ENCODE data around the gene SBSN. TPM values are rescaled to one million over a fixed set of nuclear protein-coding genes. Genes with fewer than 3 reads are reported as not detected.

The SBSN gene
- total and polyA plus RNA-seq, 2 experiments from 2014 or later: 3.2 to 7.9 TPM

- Histone ChIP-seq H3K27me3 (replicated peaks; ENCODE audit: insufficient read depth) (peaks cover 24% of the 10 kb centered on the region), H3K27ac (no peak overlapping the region), H3K79me2 (ENCODE audit: insufficient read depth) (no peaks in the 10 kb centered on the region), H3F3A (ENCODE audit: insufficient read depth) (no peaks in the 10 kb centered on the region), H3K4me1 (ENCODE audit: insufficient read depth) (no peaks in the 10 kb centered on the region), H3K9me3 (ENCODE audit: low read depth) (no peaks in the 10 kb centered on the region), H3K4me3 (no peak overlapping the region), H3K4me2 (ENCODE audit: unreplicated experiment) (no peak overlapping the region), H4K20me1 (ENCODE audit: insufficient read depth) (no peaks in the 10 kb centered on the region), H3K9me2 (ENCODE audit: insufficient read depth) (no peaks in the 10 kb centered on the region), H3K9ac (no peak overlapping the region), H3K36me3 (ENCODE audit: low read depth) (no peaks in the 10 kb centered on the region), H2AFZ (no peak overlapping the region)
- TF ChIP-seq EZH2 (IDR thresholded peaks at IDR 0.05; ENCODE audit: insufficient read depth, poor library complexity, severe bottlenecking) (no peak), EZH2phosphoT487 (IDR thresholded peaks at IDR 0.05; ENCODE audit: insufficient read depth, low read depth) (no peak)
- DNase-seq: no peak
- WGBS, 2 experiments (ENCODE audit: low coverage in 1 of 2, low lambda C conversion rate in 2 of 2, missing lambda C conversion rate in 2 of 2): 63 to 71% methylated on average over 3 of the region's 3 CpGs
- in situ Hi-C loops (cut with MboI): no loop called here
These were observed 41.8 kb downstream of the SBSN start for GRCh38 chr19:35486268-35486708.

DNA sequence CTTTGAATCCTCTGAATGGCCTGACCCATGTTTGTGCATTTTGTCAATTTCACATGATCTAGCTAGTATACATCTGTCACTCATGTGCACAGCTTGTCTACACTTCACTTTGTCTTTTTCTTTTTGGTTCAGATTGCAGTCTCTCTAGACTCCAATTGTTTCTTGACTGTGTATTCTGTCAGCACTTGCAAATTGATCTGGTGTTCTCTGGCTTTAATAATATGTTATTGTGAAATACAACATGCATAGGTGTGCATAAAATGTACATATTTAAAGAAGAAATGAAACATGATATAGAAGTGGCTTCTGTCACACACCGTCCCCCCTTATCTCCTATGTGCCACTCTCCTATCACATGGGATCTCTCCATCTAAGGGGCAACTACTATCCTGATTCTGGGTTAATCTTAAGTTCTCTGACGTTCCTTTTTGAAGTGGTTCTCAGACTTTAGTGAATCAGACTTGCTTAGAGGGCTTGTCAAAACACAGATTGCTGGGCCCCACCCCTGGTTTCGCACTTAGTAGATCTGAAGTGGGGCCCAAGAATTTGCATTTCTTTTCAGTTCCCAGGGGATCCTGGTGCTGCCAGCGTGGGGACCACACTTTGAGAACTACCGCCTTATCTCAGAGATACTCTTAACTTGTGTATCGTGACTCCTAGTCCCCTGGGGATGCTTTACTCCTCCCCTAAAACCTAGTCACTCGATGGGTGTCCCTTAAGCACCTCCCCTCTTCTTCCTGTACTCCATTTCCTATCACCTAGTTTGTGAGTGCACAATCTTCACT, 43.7 kb downstream of the SBSN start:
- in situ Hi-C loops (cut with MboI): no loop called here
- no peaks in the 10 kb centered on the region for H3K9me2 ChIP-seq (ENCODE audit: insufficient read depth)
- no peak overlapping the region for H3K27ac ChIP-seq
- WGBS, 2 experiments (ENCODE audit: low coverage in 1 of 2, low lambda C conversion rate in 2 of 2, missing lambda C conversion rate in 2 of 2): 29 to 33% methylated on average over 7 of the region's 7 CpGs
- no peaks in the 10 kb centered on the region for H3K4me1 ChIP-seq (ENCODE audit: insufficient read depth)
- no peaks in the 10 kb centered on the region for H3F3A ChIP-seq (ENCODE audit: insufficient read depth)
- H3K9ac ChIP-seq: no peak overlapping the region
- no peak overlapping the region for H2AFZ ChIP-seq
- no peaks in the 10 kb centered on the region for H4K20me1 ChIP-seq (ENCODE audit: insufficient read depth)
- no peaks in the 10 kb centered on the region for H3K79me2 ChIP-seq (ENCODE audit: insufficient read depth)
- H3K9me3 ChIP-seq (ENCODE audit: low read depth): no peaks in the 10 kb centered on the region
- H3K27me3 ChIP-seq (replicated peaks; ENCODE audit: insufficient read depth): peaks cover 15% of the 10 kb centered on the region
- DNase-seq: no peak
- H3K36me3 ChIP-seq (ENCODE audit: low read depth): no peaks in the 10 kb centered on the region
- H3K4me2 ChIP-seq (ENCODE audit: unreplicated experiment): no peak overlapping the region
- TF ChIP-seq EZH2 (IDR thresholded peaks at IDR 0.05; ENCODE audit: insufficient read depth, poor library complexity, severe bottlenecking) (no peak), EZH2phosphoT487 (IDR thresholded peaks at IDR 0.05; ENCODE audit: insufficient read depth, low read depth) (no peak)
- H3K4me3 ChIP-seq: no peak overlapping the region

DNA sequence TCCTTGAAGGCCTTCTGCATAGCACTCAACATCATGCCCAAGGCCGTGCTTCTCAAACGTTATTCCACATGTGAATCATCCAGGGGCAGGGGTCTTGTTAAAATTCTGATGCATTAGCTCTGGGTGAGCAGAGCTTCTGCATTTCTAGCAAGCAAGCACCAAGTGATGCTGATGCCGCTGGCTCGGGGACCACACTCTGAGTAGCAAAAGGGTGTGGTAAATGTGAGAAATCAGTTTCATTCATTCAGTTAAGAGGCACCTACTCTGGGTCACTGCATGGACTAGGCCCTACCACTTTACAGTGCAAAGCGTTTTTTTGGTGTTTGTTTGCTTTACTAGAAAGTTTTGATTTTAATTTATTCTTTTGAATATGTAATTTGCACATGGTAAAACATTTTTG, 45.0 kb downstream of the SBSN start:
- no peaks in the 10 kb centered on the region for H3K9me2 ChIP-seq (ENCODE audit: insufficient read depth)
- TF ChIP-seq EZH2 (IDR thresholded peaks at IDR 0.05; ENCODE audit: insufficient read depth, poor library complexity, severe bottlenecking): no peak
- TF ChIP-seq EZH2phosphoT487 (IDR thresholded peaks at IDR 0.05; ENCODE audit: insufficient read depth, low read depth): no peak
- 26 to 34% methylated on average over 5 of the region's 5 CpGs for WGBS, 2 experiments (ENCODE audit: low coverage in 1 of 2, low lambda C conversion rate in 2 of 2, missing lambda C conversion rate in 2 of 2)

DNA sequence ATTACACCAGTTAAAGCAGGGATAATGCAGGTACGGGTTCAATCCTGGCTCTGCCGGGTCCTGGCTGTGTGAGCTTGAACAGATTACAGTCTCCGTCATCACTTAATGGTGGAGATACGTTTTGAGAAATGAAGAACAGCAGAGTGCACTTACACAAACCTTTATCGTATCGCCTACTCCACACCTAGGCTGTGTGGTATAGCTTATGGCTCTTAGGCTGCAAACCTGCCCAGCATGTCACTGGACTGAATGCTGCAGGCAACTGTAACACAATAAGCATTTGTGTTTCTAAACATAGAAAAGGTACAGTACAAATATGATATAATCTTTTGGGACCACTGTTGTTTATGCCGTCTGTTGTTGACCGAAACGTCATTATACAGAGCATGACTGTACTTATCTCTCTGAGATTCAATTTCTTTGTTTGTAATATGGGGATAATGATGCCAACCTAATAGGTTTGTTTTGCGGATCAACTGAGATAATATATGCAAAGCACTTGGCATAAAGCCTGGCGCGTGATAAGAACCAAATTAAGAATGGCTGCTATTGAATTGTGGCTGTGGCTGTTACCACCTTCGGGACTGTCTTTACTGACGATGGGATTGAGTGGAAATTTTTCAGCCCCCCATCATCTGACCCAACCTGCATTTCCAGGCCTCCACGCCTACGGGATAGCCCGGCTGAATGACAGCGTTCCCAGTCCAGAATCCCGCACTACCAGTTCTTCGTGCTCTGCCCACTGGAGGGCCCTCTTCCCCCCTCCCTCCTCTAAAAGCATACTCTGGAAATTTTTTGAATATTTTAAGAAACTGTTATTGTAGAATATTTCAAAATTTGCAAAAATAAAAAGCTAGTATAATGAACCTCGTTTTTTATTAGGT, 49.1 kb downstream of the SBSN start:
- TF ChIP-seq EZH2 (IDR thresholded peaks at IDR 0.05; ENCODE audit: insufficient read depth, poor library complexity, severe bottlenecking) (no peak), EZH2phosphoT487 (IDR thresholded peaks at IDR 0.05; ENCODE audit: insufficient read depth, low read depth) (no peak)
- H3K9ac ChIP-seq: no peak overlapping the region
- 67 to 69% methylated on average over 21 of the region's 21 CpGs for WGBS, 2 experiments (ENCODE audit: low coverage in 1 of 2, low lambda C conversion rate in 2 of 2, missing lambda C conversion rate in 2 of 2)
- no peaks in the 10 kb centered on the region for H3K9me2 ChIP-seq (ENCODE audit: insufficient read depth)
- H3K79me2 ChIP-seq (ENCODE audit: insufficient read depth): no peaks in the 10 kb centered on the region
- no peak for DNase-seq
- no peaks in the 10 kb centered on the region for H3K4me1 ChIP-seq (ENCODE audit: insufficient read depth)
- in situ Hi-C loops (cut with MboI): no loop called here
- H3K4me3 ChIP-seq: no peak overlapping the region
- no peak overlapping the region for H3K27ac ChIP-seq
- H3F3A ChIP-seq (ENCODE audit: insufficient read depth): no peaks in the 10 kb centered on the region
- peaks cover 7% of the 10 kb centered on the region for H3K27me3 ChIP-seq (replicated peaks; ENCODE audit: insufficient read depth)
- no peaks in the 10 kb centered on the region for H3K36me3 ChIP-seq (ENCODE audit: low read depth)
- no peak overlapping the region for H3K4me2 ChIP-seq (ENCODE audit: unreplicated experiment)
- no peaks in the 10 kb centered on the region for H4K20me1 ChIP-seq (ENCODE audit: insufficient read depth)
- H2AFZ ChIP-seq: no peak overlapping the region
- H3K9me3 ChIP-seq (ENCODE audit: low read depth): no peaks in the 10 kb centered on the region

More for the DNA sequence above, 45.0 kb downstream of the SBSN start:
- DNase-seq: no peak
- Histone ChIP-seq H3F3A (ENCODE audit: insufficient read depth) (no peaks in the 10 kb centered on the region), H3K4me2 (ENCODE audit: unreplicated experiment) (no peak overlapping the region), H3K9me3 (ENCODE audit: low read depth) (no peaks in the 10 kb centered on the region), H3K27me3 (replicated peaks; ENCODE audit: insufficient read depth) (peaks cover 15% of the 10 kb centered on the region), H3K4me3 (no peak overlapping the region), H3K4me1 (ENCODE audit: insufficient read depth) (no peaks in the 10 kb centered on the region), H3K36me3 (ENCODE audit: low read depth) (no peaks in the 10 kb centered on the region), H2AFZ (no peak overlapping the region), H3K9ac (no peak overlapping the region), H3K27ac (no peak overlapping the region), H3K79me2 (ENCODE audit: insufficient read depth) (no peaks in the 10 kb centered on the region), H4K20me1 (ENCODE audit: insufficient read depth) (no peaks in the 10 kb centered on the region)
- in situ Hi-C loops (cut with MboI): no loop called here

Data from GM23248 (cell line).